H1 (cell line): ENCODE data around the gene HSDL2. TPM values are rescaled to one million over a fixed set of nuclear protein-coding genes. Genes with fewer than 3 reads are reported as not detected.

Source experiments
- CTCF ChIA-PET: fragments of 300-600 bp; sonication (Branson Sonifier 250); formaldehyde crosslinking; loops from one replicate; lab custom pipeline; 2021; ENCODE audit not compliant: partially characterized antibody; lab: Charles Lee
- POLR2A ChIA-PET: fragments of 300-600 bp; sonication (Branson Sonifier 250); formaldehyde crosslinking; loops from one replicate; lab custom pipeline; 2021; ENCODE audit warnings: inconsistent platforms; ENCODE audit not compliant: partially characterized antibody; lab: Charles Lee
- DNase-seq, 2 experiments: peaks; one replicate each; pipeline versions ENCODE4 v3.0.0 to v3.0.0-alpha.2; 2010 to 2022; ENCODE audit warnings: low spot score in 2 of 2, low read depth in 1 of 2, mixed read lengths in 1 of 2
- FAIRE-seq: peaks from 2 replicates; lab custom pipeline; 2011; peaks lifted over from hg19 to GRCh38; lab: Jason Lieb, UNC
- H2AFZ ChIP-seq: 2 replicates; pipeline ENCODE4 v1.8.1; 2012; ENCODE audit warnings: low read length, inconsistent platforms
- H2AK5ac ChIP-seq: 2 replicates; pipeline ENCODE4 v1.6.1; 2013; ENCODE audit warnings: low read depth, low read length
- H2BK120ac ChIP-seq: replicated peaks from 2 replicates; pipeline ENCODE3; 2013; ENCODE audit warnings: low read depth, low read length, inconsistent platforms
- H2BK12ac ChIP-seq: 2 replicates; pipeline ENCODE4 v1.6.1; 2013; ENCODE audit warnings: low read depth, low read length
- H2BK15ac ChIP-seq: 2 replicates; pipeline ENCODE4 v1.6.1; 2013; ENCODE audit warnings: low read length
- H2BK20ac ChIP-seq: 2 replicates; pipeline ENCODE4 v1.6.1; 2013; ENCODE audit warnings: low read length
- H2BK5ac ChIP-seq: 2 replicates; pipeline ENCODE4 v1.6.1; 2013; ENCODE audit warnings: low read depth, low read length
- H3K14ac ChIP-seq: 2 replicates; pipeline ENCODE4 v1.6.1; 2013; ENCODE audit warnings: inconsistent platforms; ENCODE audit not compliant: insufficient read length
- H3K18ac ChIP-seq: 2 replicates; pipeline ENCODE4 v1.6.1; 2013; ENCODE audit warnings: low read length; ENCODE audit errors: extremely low read depth
- H3K23ac ChIP-seq: 2 replicates; pipeline ENCODE4 v1.6.1; 2013; ENCODE audit warnings: inconsistent platforms; ENCODE audit not compliant: insufficient read length
- H3K23me2 ChIP-seq: 2 replicates; pipeline ENCODE4 v1.6.1; 2013; ENCODE audit warnings: low read depth, low read length
- H3K27ac ChIP-seq: 2 replicates; pipeline ENCODE4 v1.6.1; 2011; ENCODE audit warnings: low read depth, low read length, inconsistent platforms
- H3K27me3 ChIP-seq, 4 experiments: replicated peaks in 1 of 4; 1 replicate in 1 of 4; 2 replicates in 3 of 4; pipeline versions ENCODE4 v1.6.1 to v1.8.1; 2011 to 2013; ENCODE audit warnings: low read length in 3 of 4, mild to moderate bottlenecking in 3 of 4, inconsistent platforms in 2 of 4, mixed read lengths in 2 of 4, moderate library complexity in 1 of 4; ENCODE audit not compliant: control insufficient read depth in 3 of 4, insufficient read depth in 3 of 4; ENCODE audit errors: extremely low read depth in 1 of 4
- H3K36me3 ChIP-seq, 4 experiments: 2 replicates each; pipeline versions ENCODE4 v1.6.1 to v1.8.1; 2011 to 2013; ENCODE audit warnings: mild to moderate bottlenecking in 4 of 4, low read length in 3 of 4, moderate library complexity in 2 of 4, control low read depth in 1 of 4, inconsistent platforms in 1 of 4; ENCODE audit not compliant: insufficient read depth in 4 of 4, control insufficient read depth in 2 of 4
- H3K4ac ChIP-seq: replicated peaks from 2 replicates; pipeline ENCODE3; 2013; ENCODE audit warnings: low read length, low read depth, mixed read lengths, inconsistent platforms; ENCODE audit not compliant: insufficient read length
- H3K4me1 ChIP-seq, 4 experiments: replicated peaks in 1 of 4; 1 replicate in 1 of 4; 2 replicates in 3 of 4; pipeline versions ENCODE4 v1.6.1 to v1.8.1; 2011 to 2013; ENCODE audit warnings: low read length in 3 of 4, inconsistent platforms in 2 of 4, mixed read lengths in 1 of 4; ENCODE audit not compliant: insufficient read depth in 4 of 4, control insufficient read depth in 3 of 4
- H3K4me2 ChIP-seq, 2 experiments: 2 replicates each; pipeline versions ENCODE4 v1.6.1 to v1.8.1; 2011 to 2013; ENCODE audit warnings: low read depth in 2 of 2, low read length in 2 of 2, control low read depth in 1 of 2, inconsistent platforms in 1 of 2, mild to moderate bottlenecking in 1 of 2; ENCODE audit not compliant: insufficient read depth in 1 of 2
- H3K4me3 ChIP-seq, 4 experiments: fragments of 200-600, 300-600 bp in 1 of 4; sonication (generic), shearing (Covaris generic), sonication (Bioruptor Twin) in 1 of 4; 2 replicates each; pipeline versions ENCODE4 v1.5.1 to v1.8.1; 2011 to 2016; ENCODE audit warnings: low read length in 4 of 4, low read depth in 3 of 4, control low read depth in 2 of 4, inconsistent platforms in 2 of 4, mild to moderate bottlenecking in 2 of 4, mixed read lengths in 1 of 4, moderate library complexity in 1 of 4; ENCODE audit not compliant: insufficient read depth in 2 of 4; ENCODE audit errors: extremely low read depth in 1 of 4
- H3K56ac ChIP-seq: replicated peaks from 2 replicates; pipeline ENCODE3; 2013; ENCODE audit warnings: low read depth, mild to moderate bottlenecking, mixed read lengths, low read length, inconsistent platforms; ENCODE audit not compliant: insufficient read length
- H3K79me1 ChIP-seq: 2 replicates; pipeline ENCODE4 v1.6.1; 2013; ENCODE audit warnings: low read depth, low read length, control low read depth
- H3K79me2 ChIP-seq, 2 experiments: 2 replicates each; pipeline versions ENCODE4 v1.6.1 to v1.8.1; 2012 to 2013; ENCODE audit warnings: low read length in 2 of 2, mild to moderate bottlenecking in 2 of 2, inconsistent platforms in 1 of 2; ENCODE audit not compliant: insufficient read depth in 2 of 2, control insufficient read depth in 1 of 2
- H3K9ac ChIP-seq, 4 experiments: replicated peaks in 1 of 4; 1 replicate in 1 of 4; 2 replicates in 3 of 4; pipeline versions ENCODE4 v1.6.1 to v1.8.1; 2011 to 2013; ENCODE audit warnings: low read depth in 3 of 4, low read length in 3 of 4, control low read depth in 2 of 4, mild to moderate bottlenecking in 2 of 4, moderate library complexity in 2 of 4, inconsistent platforms in 1 of 4; ENCODE audit errors: extremely low read depth in 1 of 4
- H3K9me3 ChIP-seq, 2 experiments: 2 replicates each; pipeline versions ENCODE4 v1.6.1 to v1.8.1; 2012 to 2013; ENCODE audit warnings: mild to moderate bottlenecking in 2 of 2, moderate library complexity in 2 of 2, control low read depth in 1 of 2, inconsistent platforms in 1 of 2, low read depth in 1 of 2, low read length in 1 of 2, mixed read lengths in 1 of 2; ENCODE audit not compliant: insufficient read depth in 2 of 2
- H4K20me1 ChIP-seq, 2 experiments: replicated peaks in 1 of 2; 2 replicates each; pipeline versions ENCODE3 to v1.8.1; 2011 to 2013; ENCODE audit warnings: inconsistent platforms in 2 of 2, low read length in 2 of 2, mild to moderate bottlenecking in 1 of 2; ENCODE audit not compliant: insufficient read depth in 2 of 2, control insufficient read depth in 1 of 2
- H4K5ac ChIP-seq: 2 replicates; pipeline ENCODE4 v1.6.1; 2013; ENCODE audit warnings: low read length, low read depth, mixed read lengths, inconsistent platforms; ENCODE audit not compliant: insufficient read length
- H4K8ac ChIP-seq: 2 replicates; pipeline ENCODE4 v1.8.0; 2013; ENCODE audit warnings: mild to moderate bottlenecking, moderate library complexity, low read length, inconsistent platforms; ENCODE audit not compliant: insufficient read depth; ENCODE audit errors: extremely low read depth
- H4K91ac ChIP-seq: replicated peaks from 2 replicates; pipeline ENCODE3; 2013; ENCODE audit warnings: low read length, mixed read lengths, inconsistent platforms; ENCODE audit not compliant: insufficient read length
- GTF2F1 ChIP-seq: IDR thresholded peaks from 2 replicates; pipeline ENCODE4 v1.6.1; 2012; ENCODE audit warnings: low read depth, low read length, improper control_type of control experiment, borderline replicate concordance
- MAFK ChIP-seq: IDR thresholded peaks from 2 replicates; pipeline ENCODE4 v1.6.1; 2012; ENCODE audit warnings: low read depth, mild to moderate bottlenecking, improper control_type of control experiment, low read length
- WGBS, 2 experiments: shearing (Covaris generic) in 1 of 2; methylation state at CpG; one replicate each; pipeline versions ENCODE4 v1.1.6 to v1.1.7; 2013 to 2015; ENCODE audit warnings: low lambda C conversion rate in 2 of 2, mixed read lengths in 2 of 2, inconsistent platforms in 1 of 2, low coverage in 1 of 2, missing lambda C conversion rate in 1 of 2; ENCODE audit not compliant: insufficient replicate concordance in 2 of 2, insufficient coverage in 1 of 2, insufficient read length in 1 of 2; ENCODE audit errors: extremely low coverage in 1 of 2, missing lambda C conversion rate in 1 of 2; 5-methylcytosine and 5-hydroxymethylcytosine counted together
- polyA plus RNA-seq, 7 experiments: library from polyadenylated mRNA; depleted of rRNA in 3 of 7; stranded (reverse) in 5 of 7; unstranded in 2 of 7; fragments of >200 nt in 5 of 7; fragments of 200-250 nt in 2 of 7; gene quantifications; 1 replicate in 5 of 7; 2 replicates in 1 of 7; 4 replicates in 1 of 7; pipeline versions ENCODE4 v1.2.1 to v1.2.3, GENCODE V29; 2011 to 2013; ENCODE audit warnings: missing spikeins in 2 of 7, mixed read lengths in 2 of 7
- total RNA-seq: library from RNA; stranded (reverse); fragmentation: NEBNext Ultra II Directional; extraction: Animal tissue kit (Norgen Biotek cat#: 25700); gene quantifications from 2 replicates; pipeline ENCODE4 v1.2.1, GENCODE V29; 2021

Gene HSDL2
- total and polyA plus RNA-seq, 2 of the 8 experiments (the other 6 are each of a cell fraction or from before 2014, with no cell fraction given) = 6.6 to 15.4 TPM

DNA sequence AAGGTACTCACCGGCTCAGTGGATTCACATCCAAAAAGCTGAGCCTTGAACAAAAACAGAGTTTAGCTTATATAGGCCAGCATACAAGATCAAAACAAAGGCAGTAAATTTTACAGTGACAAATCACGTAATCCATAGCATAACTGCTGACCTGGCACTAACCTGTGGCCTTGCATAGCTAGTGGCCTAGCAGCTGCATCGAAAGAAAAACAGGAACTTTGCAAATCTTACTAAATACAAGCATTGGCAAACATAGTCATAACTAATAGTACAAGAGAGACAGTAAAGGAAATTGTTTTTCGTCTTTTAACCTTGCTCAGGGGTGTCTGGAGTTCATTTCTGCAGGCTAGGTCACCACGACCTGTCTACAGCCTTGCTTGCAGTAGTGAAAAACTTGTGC is 4.8 kb downstream of the HSDL2 start:
- H3K79me2 ChIP-seq = peaks cover 0 to 13% of the 10 kb centered on the region in 2 experiments; a peak in 2 of 4 replicates
- H3K79me1 ChIP-seq = no peaks in the 10 kb centered on the region; the same call in 1 of the 2 replicates
- POLR2A ChIA-PET = interaction anchor here (0.8 kb wide), 1 partner anchor 64 kb away, joined by 3 read pairs; no protein-coding TSS in a partner anchor
- no peak overlapping the region for H3K27ac ChIP-seq
- no peak overlapping the region for H2BK5ac ChIP-seq
- H3K4me2 ChIP-seq = no peak overlapping the region
- H2BK120ac ChIP-seq = no peak overlapping the region
- no peak overlapping the region for H2BK12ac ChIP-seq
- H3K4me1 ChIP-seq = no peaks in the 10 kb centered on the region; a peak in 2 of 7 replicates
- no peak overlapping the region for H2AK5ac ChIP-seq
- H3K27me3 ChIP-seq = no peaks in the 10 kb centered on the region
- H2BK15ac ChIP-seq = no peak overlapping the region
- no peak overlapping the region for H3K4me3 ChIP-seq
- H3K9ac ChIP-seq = no peak overlapping the region
- 96% methylated on average over 5 of the region's 5 CpGs; no CpG with 5 or more reads in 1 of the 2 experiments for WGBS, 2 experiments
- no peaks in the 10 kb centered on the region; the same call in 1 of the 2 replicates for H3K23me2 ChIP-seq
- H3K14ac ChIP-seq = no peak overlapping the region
- DNase-seq (no peak), FAIRE-seq (no peak)
- CTCF ChIA-PET = interaction anchor here (1.1 kb wide), 3 partner anchors 12 to 60 kb away, joined by 3 to 4 read pairs (median 4); no protein-coding TSS in a partner anchor
- H3K4ac ChIP-seq = no peak overlapping the region
- no peaks in the 10 kb centered on the region for H4K20me1 ChIP-seq
- no peaks in the 10 kb centered on the region for H3K36me3 ChIP-seq
- H3K18ac ChIP-seq = no peak overlapping the region
- H2AFZ ChIP-seq = no peak overlapping the region
- H3K9me3 ChIP-seq = no peaks in the 10 kb centered on the region
- no peak overlapping the region for H3K23ac ChIP-seq
- H4K91ac ChIP-seq = no peak overlapping the region
- TF ChIP-seq MAFK (peak; percentile 30; the same call in 1 of the 2 replicates), GTF2F1 (no peak)
- no peak overlapping the region for H4K8ac ChIP-seq
- no peak overlapping the region for H4K5ac ChIP-seq
- H3K56ac ChIP-seq = no peak overlapping the region
- H2BK20ac ChIP-seq = no peak overlapping the region
